ENCODE results near the gene ZMIZ2. TPM values are rescaled to one million over a fixed set of nuclear protein-coding genes. Genes with fewer than 3 reads are reported as not detected.

Gene ZMIZ2
- total and polyA plus RNA-seq, 9 of the 15 experiments (the other 6 are each of a cell fraction or from before 2014, with no cell fraction given), result 0.13 to 40.3 (median 4.9) TPM

- Histone ChIP-seq H3K4me1 (replicated peaks in 1 of 2; ENCODE audit: control insufficient read depth in 2 of 2, insufficient read depth in 2 of 2, low read length in 2 of 2) (peaks cover 0 to 2% of the 10 kb centered on the region in 2 experiments; a peak in 1 of 5 replicates), H3K9me3 (replicated peaks; ENCODE audit: control insufficient read depth, insufficient read depth, low read depth, low read length) (no peaks in the 10 kb centered on the region), H3K79me2 (ENCODE audit: control insufficient read depth, insufficient read depth, low read length) (no peaks in the 10 kb centered on the region), H3K36me3 (ENCODE audit: control insufficient read depth, insufficient read depth, low read length) (peaks cover 3% of the 10 kb centered on the region; the same call in 1 of the 3 replicates), H3K9ac (ENCODE audit: insufficient read depth in 1 of 2, low read depth in 2 of 2, low read length in 2 of 2) (no peak overlapping the region), H3K4me3 (no peak overlapping the region), H2AFZ (ENCODE audit: low read depth, low read length) (no peak overlapping the region), H3K4me2 (ENCODE audit: insufficient read depth, low read length) (no peak overlapping the region), H3K27ac (ENCODE audit: extremely low read depth, low read depth, low read length) (no peak overlapping the region), H4K20me1 (replicated peaks; ENCODE audit: control insufficient read depth, insufficient read depth, low read length) (no peaks in the 10 kb centered on the region), H3K9me1 (ENCODE audit: control insufficient read depth, insufficient read depth, low read length) (peaks cover 3% of the 10 kb centered on the region), H3K27me3 (ENCODE audit: control insufficient read depth in 2 of 2, insufficient read depth in 2 of 2, low read length in 2 of 2) (no peaks in the 10 kb centered on the region)
- ATAC-seq (no peak), DNase-seq (ENCODE audit: extremely low read depth in 1 of 4, low spot score in 3 of 4) (no peak), FAIRE-seq (no peak)
- intact Hi-C loops (cut with micrococcal nuclease) (no loop called here), in situ Hi-C loops (cut with MboI) (no loop called here)
- ChIA-PET POLR2A (interaction anchor here (0.6 to 1.2 kb wide), 3 partner anchors 12 to 465 kb away, joined by 3 to 5 read pairs (median 3); partner anchors contain the start of gene H2AZ2), CTCF (ENCODE audit: low intra/inter-chr PET ratio) (no interaction called here)
- WGBS (ENCODE audit: insufficient coverage, low coverage, missing lambda C conversion rate), result 48% methylated on average over 2 of the region's 2 CpGs
- no TSS peak for BruUV-seq (replicated peaks)
- TF ChIP-seq, protein P1, sequence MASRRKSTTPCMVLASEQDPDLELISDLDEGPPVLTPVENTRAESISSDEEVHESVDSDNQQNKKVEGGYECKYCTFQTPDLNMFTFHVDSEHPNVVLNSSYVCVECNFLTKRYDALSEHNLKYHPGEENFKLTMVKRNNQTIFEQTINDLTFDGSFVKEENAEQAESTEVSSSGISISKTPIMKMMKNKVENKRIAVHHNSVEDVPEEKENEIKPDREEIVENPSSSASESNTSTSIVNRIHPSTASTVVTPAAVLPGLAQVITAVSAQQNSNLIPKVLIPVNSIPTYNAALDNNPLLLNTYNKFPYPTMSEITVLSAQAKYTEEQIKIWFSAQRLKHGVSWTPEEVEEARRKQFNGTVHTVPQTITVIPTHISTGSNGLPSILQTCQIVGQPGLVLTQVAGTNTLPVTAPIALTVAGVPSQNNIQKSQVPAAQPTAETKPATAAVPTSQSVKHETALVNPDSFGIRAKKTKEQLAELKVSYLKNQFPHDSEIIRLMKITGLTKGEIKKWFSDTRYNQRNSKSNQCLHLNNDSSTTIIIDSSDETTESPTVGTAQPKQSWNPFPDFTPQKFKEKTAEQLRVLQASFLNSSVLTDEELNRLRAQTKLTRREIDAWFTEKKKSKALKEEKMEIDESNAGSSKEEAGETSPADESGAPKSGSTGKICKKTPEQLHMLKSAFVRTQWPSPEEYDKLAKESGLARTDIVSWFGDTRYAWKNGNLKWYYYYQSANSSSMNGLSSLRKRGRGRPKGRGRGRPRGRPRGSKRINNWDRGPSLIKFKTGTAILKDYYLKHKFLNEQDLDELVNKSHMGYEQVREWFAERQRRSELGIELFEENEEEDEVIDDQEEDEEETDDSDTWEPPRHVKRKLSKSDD (conservative IDR thresholded peaks at IDR 0.05; ENCODE audit: low read length), result no peak
- no peak for TF ChIP-seq ZBTB49 (CRISPR knock-in tag; IDR thresholded peaks at IDR 0.05; ENCODE audit: borderline replicate concordance)
- no peak for TF ChIP-seq FOS (IDR thresholded peaks at IDR 0.05; ENCODE audit: extremely low read depth, insufficient read length)
- no peak for TF ChIP-seq RUNX1 (IDR thresholded peaks at IDR 0.05; ENCODE audit: low read depth)
- no peak for TF ChIP-seq ZNF511 (CRISPR knock-in tag; IDR thresholded peaks at IDR 0.05)
- TF ChIP-seq KDM1A (IDR thresholded peaks at IDR 0.05), result no peak
- no peak for TF ChIP-seq MEIS2 (IDR thresholded peaks at IDR 0.05; ENCODE audit: partially characterized antibody)
- TF ChIP-seq HMBOX1 (IDR thresholded peaks at IDR 0.05), result no peak
- TF ChIP-seq ZNF668 (CRISPR knock-in tag; IDR thresholded peaks at IDR 0.05), result no peak
- TF ChIP-seq CBX8 (IDR thresholded peaks at IDR 0.05; ENCODE audit: borderline replicate concordance, extremely low read depth, low read depth, low read length, poor library complexity, severe bottlenecking), result no peak
- no peak for TF ChIP-seq KLF1 (tag; IDR thresholded peaks at IDR 0.05)
- no peak for TF ChIP-seq ZNF449 (CRISPR knock-in tag; IDR thresholded peaks at IDR 0.05)
- TF ChIP-seq PHF8 (IDR thresholded peaks at IDR 0.05; ENCODE audit: borderline replicate concordance, low read length), result no peak
- TF ChIP-seq NFE2L1 (tag; IDR thresholded peaks at IDR 0.05; ENCODE audit: borderline replicate concordance, low read depth), result no peak
Observed at GRCh38 chr7:44819292-44819691, 70.6 kb downstream of the ZMIZ2 start.
